WTC11 (cell line): ENCODE measurements around the gene GSTT4. TPM values are rescaled to one million over a fixed set of nuclear protein-coding genes. Genes with fewer than 3 reads are reported as not detected.

ENCODE experiments used
- ATAC-seq: fragments of 200-7000 bp; cut with Tn5 transposase; 2 replicates; pipeline ENCODE4 v1.10.0; 2021; ENCODE audit warnings: mild to moderate bottlenecking, moderate library complexity
- CTCF ChIA-PET: fragments of 300-600 bp; sonication (Branson Sonifier 250); formaldehyde crosslinking; loops from one replicate; lab custom pipeline; 2021; ENCODE audit warnings: antibody characterized with exemption; lab: Charles Lee
- POLR2A ChIA-PET: fragments of 350-600 bp; sonication (Branson Sonifier 250); formaldehyde crosslinking; loops from one replicate; lab custom pipeline; 2021; ENCODE audit warnings: antibody characterized with exemption; lab: Charles Lee
- DNase-seq: peaks from one replicate; pipeline ENCODE4 v3.0.0; 2021; ENCODE audit warnings: low spot score
- H3K27ac Mint-ChIP-seq: 2 replicates; pipeline ENCODE4 v1.8.0; 2021; ENCODE audit warnings: mixed read lengths
- H3K27me3 Mint-ChIP-seq: 2 replicates; pipeline ENCODE4 v1.8.0; 2021; ENCODE audit warnings: low read depth, mild to moderate bottlenecking, moderate library complexity, mixed read lengths
- H3K36me3 Mint-ChIP-seq: 2 replicates; pipeline ENCODE4 v1.8.0; 2021; ENCODE audit warnings: mixed read lengths
- H3K4me1 Mint-ChIP-seq: 2 replicates; pipeline ENCODE4 v1.8.0; 2022; ENCODE audit warnings: mixed read lengths
- H3K4me3 Mint-ChIP-seq: 2 replicates; pipeline ENCODE4 v1.8.0; 2021; ENCODE audit warnings: mild to moderate bottlenecking, moderate library complexity, mixed read lengths
- H3K9me3 Mint-ChIP-seq: 2 replicates; pipeline ENCODE4 v1.8.0; 2021; ENCODE audit warnings: mixed read lengths
- AR ChIP-seq: fragments of 250-450 bp; sonication (Bioruptor Pico); IDR thresholded peaks from 2 replicates; pipeline ENCODE4 v1.9.0; 2021; ENCODE audit warnings: mild to moderate bottlenecking
- ARID4B ChIP-seq: sonication (generic); formaldehyde crosslinking; IDR thresholded peaks from 2 replicates; pipeline ENCODE4 v1.8.0; 2023; ENCODE audit warnings: missing genetic modification reagents, mild to moderate bottlenecking, borderline replicate concordance
- ATF1 ChIP-seq: sonication (generic); formaldehyde crosslinking; IDR thresholded peaks from 2 replicates; pipeline ENCODE4 v1.8.1; 2023; ENCODE audit warnings: mild to moderate bottlenecking, moderate library complexity, missing genetic modification reagents
- ESRRA ChIP-seq: sonication (generic); formaldehyde crosslinking; IDR thresholded peaks from 2 replicates; pipeline ENCODE4 v1.8.1; 2022; ENCODE audit warnings: mild to moderate bottlenecking, missing genetic modification reagents, borderline replicate concordance
- ETV6 ChIP-seq: sonication (generic); formaldehyde crosslinking; IDR thresholded peaks from 2 replicates; pipeline ENCODE4 v1.8.1; 2022; ENCODE audit warnings: mild to moderate bottlenecking, missing genetic modification reagents
- KAT7 ChIP-seq: sonication (generic); formaldehyde crosslinking; IDR thresholded peaks from 2 replicates; pipeline ENCODE4 v1.8.1; 2023; ENCODE audit warnings: missing genetic modification reagents, mild to moderate bottlenecking, borderline replicate concordance
- MLX ChIP-seq: sonication (generic); formaldehyde crosslinking; IDR thresholded peaks from 2 replicates; pipeline ENCODE4 v1.8.1; 2023; ENCODE audit warnings: mild to moderate bottlenecking, missing genetic modification reagents, moderate library complexity
- NFE2L1 ChIP-seq: sonication (generic); formaldehyde crosslinking; IDR thresholded peaks from 2 replicates; pipeline ENCODE4 v1.8.1; 2023; ENCODE audit warnings: missing genetic modification reagents
- OVOL2 ChIP-seq: fragments of 250-450 bp; sonication (Bioruptor Pico); IDR thresholded peaks from 2 replicates; pipeline ENCODE4 v1.9.0; 2021; ENCODE audit warnings: mild to moderate bottlenecking, borderline replicate concordance
- STAT6 ChIP-seq: sonication (generic); formaldehyde crosslinking; conservative IDR thresholded peaks from 2 replicates; pipeline ENCODE4 v1.8.1; 2023; ENCODE audit warnings: mild to moderate bottlenecking, low read depth, missing genetic modification reagents, moderate library complexity
- USF1 ChIP-seq: sonication (generic); formaldehyde crosslinking; IDR thresholded peaks from 2 replicates; pipeline ENCODE4 v1.8.0; 2022; ENCODE audit warnings: mild to moderate bottlenecking, missing genetic modification reagents
- ZMAT4 ChIP-seq: fragments of 250-450 bp; sonication (Bioruptor Pico); IDR thresholded peaks from 2 replicates; pipeline ENCODE4 v1.9.0; 2021; ENCODE audit warnings: mild to moderate bottlenecking
- ZNF232 ChIP-seq: sonication (generic); formaldehyde crosslinking; IDR thresholded peaks from 2 replicates; pipeline ENCODE4 v1.8.0; 2022; ENCODE audit warnings: mild to moderate bottlenecking, missing genetic modification reagents
- ZNF263 ChIP-seq: sonication (generic); formaldehyde crosslinking; IDR thresholded peaks from 2 replicates; pipeline ENCODE4 v1.8.1; 2022; ENCODE audit warnings: low read depth, mild to moderate bottlenecking, moderate library complexity, missing genetic modification reagents
- ZNF396 ChIP-seq: fragments of 250-450 bp; sonication (Bioruptor Pico); IDR thresholded peaks from 2 replicates; pipeline ENCODE4 v1.8.0; 2021; ENCODE audit warnings: mild to moderate bottlenecking, moderate library complexity, borderline replicate concordance
- total RNA-seq: library from RNA; stranded (reverse); gene quantifications from 3 replicates; pipeline ENCODE4 v1.2.3, GENCODE V29; 2021

Gene GSTT4
- total RNA-seq, 1 experiment from 2014 or later = not detected

- TF ChIP-seq ZMAT4 (CRISPR knock-in tag) (no peak), ARID4B (CRISPR knock-in tag) (no peak), MLX (CRISPR knock-in tag) (no peak), ETV6 (CRISPR knock-in tag) (no peak), ATF1 (no peak), ZNF263 (CRISPR knock-in tag) (no peak), STAT6 (CRISPR knock-in tag) (no peak), ESRRA (CRISPR knock-in tag) (no peak), NFE2L1 (CRISPR knock-in tag) (no peak)
- TF ChIP-seq, all 79 proteins: peak for 0
Observed at GRCh38 chr22:24002851-24003250, 2.4 kb downstream of the GSTT4 start (continued).

- H3K4me1 Mint-ChIP-seq = peaks cover 5% of the 10 kb centered on the region
- POLR2A ChIA-PET = no interaction called here
- DNase-seq = no peak
- peaks cover 11% of the 10 kb centered on the region for H3K27me3 Mint-ChIP-seq
- no peak for TF ChIP-seq ZNF396 (CRISPR knock-in tag)
- TF ChIP-seq USF1 (CRISPR knock-in tag) = no peak
- no peak for TF ChIP-seq ATF1
- no peak for TF ChIP-seq OVOL2
- no peak for TF ChIP-seq KAT7 (CRISPR knock-in tag)
- TF ChIP-seq ZNF263 (CRISPR knock-in tag) = no peak
- TF ChIP-seq STAT6 (CRISPR knock-in tag) = no peak
- no peak for TF ChIP-seq AR (CRISPR knock-in tag)
- TF ChIP-seq ZNF232 (CRISPR knock-in tag) = no peak
- H3K27ac Mint-ChIP-seq = no peak overlapping the region
- CTCF ChIA-PET = interaction anchor here (0.6 kb wide), 1 partner anchor 153 kb away, joined by 3 read pairs; no protein-coding TSS in a partner anchor
- H3K36me3 Mint-ChIP-seq = no peaks in the 10 kb centered on the region
- H3K9me3 Mint-ChIP-seq = no peaks in the 10 kb centered on the region
- no peak overlapping the region for H3K4me3 Mint-ChIP-seq
- ATAC-seq = no peak
Observed at GRCh38 chr22:24002272-24002671, 3.0 kb downstream of the GSTT4 start.
